ENCODE results near the gene DCHS2. TPM values are rescaled to one million over a fixed set of nuclear protein-coding genes. Genes with fewer than 3 reads are reported as not detected.
"Not testable (repeated sequence)": the region's sequence is repeated elsewhere in the genome, so short reads cannot be mapped to it uniquely, and the experiment has no call there.

The DCHS2 gene
- total RNA-seq, 2 experiments from 2014 or later, result not detected

DNA sequence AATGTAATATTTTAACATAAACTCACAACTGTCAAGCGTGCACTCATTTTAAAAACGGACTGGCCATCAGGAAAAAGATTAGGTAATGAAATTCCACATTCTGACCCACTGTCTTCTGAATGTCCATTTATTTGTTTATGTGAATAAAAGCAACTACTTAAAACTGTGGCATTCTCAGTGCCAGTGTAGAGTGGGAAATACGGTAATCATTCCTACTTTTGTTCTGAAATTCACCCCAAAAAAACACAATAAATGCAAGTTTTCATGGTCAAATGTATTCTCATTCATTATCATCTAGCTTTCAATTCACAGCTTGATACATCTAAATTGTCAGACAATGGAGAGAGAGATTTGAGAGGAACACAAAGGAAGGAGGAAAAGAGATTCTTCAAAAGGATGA is 260.9 kb downstream of the DCHS2 start:
- DNase-seq, result no peak
- Mint-ChIP-seq H3K4me1 (no peaks in the 10 kb centered on the region), H3K27me3 (peaks cover 9% of the 10 kb centered on the region), H3K27ac (no peak overlapping the region), H3K9me3 (no peaks in the 10 kb centered on the region), H3K4me3 (no peak overlapping the region), H3K36me3 (ENCODE audit: low read depth) (no peaks in the 10 kb centered on the region)
- ChIA-PET CTCF (no interaction called here), POLR2A (no interaction called here)

DNA sequence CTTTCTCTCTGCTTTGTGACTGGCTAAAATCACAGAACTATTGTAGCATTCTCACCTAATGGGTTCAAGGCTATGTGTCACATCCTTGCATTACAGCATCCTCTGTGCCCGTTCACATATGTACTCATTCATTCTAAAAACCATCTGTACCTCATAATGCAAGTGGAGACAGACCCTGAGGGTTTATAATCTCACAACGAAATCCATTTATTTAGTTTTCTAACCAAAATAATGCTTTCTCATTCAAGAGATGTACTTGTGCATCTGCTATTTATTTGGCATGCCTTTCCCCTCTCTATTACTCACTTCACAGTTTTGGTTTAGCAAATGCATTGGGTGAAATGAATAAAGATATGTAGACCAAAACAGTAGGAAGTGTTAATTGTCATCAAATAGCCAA is 261.5 kb downstream of the DCHS2 start:
- H3K4me3 Mint-ChIP-seq, result no peak overlapping the region
- ChIA-PET CTCF (no interaction called here), POLR2A (no interaction called here)
- H3K9me3 Mint-ChIP-seq, result no peaks in the 10 kb centered on the region
- no peak for DNase-seq
- no peaks in the 10 kb centered on the region for H3K4me1 Mint-ChIP-seq
- no peak overlapping the region for H3K27ac Mint-ChIP-seq
- H3K27me3 Mint-ChIP-seq, result peaks cover 9% of the 10 kb centered on the region
- no peaks in the 10 kb centered on the region for H3K36me3 Mint-ChIP-seq (ENCODE audit: low read depth)

DNA sequence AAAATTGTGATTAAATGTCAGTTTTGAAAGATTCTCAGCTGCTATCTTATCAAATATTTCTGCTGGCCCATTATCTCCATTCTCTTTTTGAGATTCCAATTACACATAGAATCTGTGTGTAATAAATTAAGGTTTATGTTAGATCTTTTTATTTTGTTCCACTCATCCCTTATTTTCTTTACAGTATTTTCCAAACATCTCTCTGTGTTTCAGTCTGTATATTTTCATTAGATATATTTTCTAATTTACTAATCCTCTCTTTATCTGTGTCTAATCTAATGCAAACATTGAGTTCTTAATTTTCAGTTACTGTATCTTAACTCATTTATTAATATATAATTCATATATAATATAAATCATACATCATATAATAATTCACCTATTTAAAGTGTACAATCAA is 268.7 kb downstream of the DCHS2 start:
- POLR2A ChIA-PET, result no interaction called here
- Mint-ChIP-seq H3K27ac (no peak overlapping the region), H3K36me3 (ENCODE audit: low read depth) (no peaks in the 10 kb centered on the region), H3K4me1 (no peaks in the 10 kb centered on the region), H3K9me3 (peaks cover 18% of the 10 kb centered on the region), H3K27me3 (peaks cover 3% of the 10 kb centered on the region), H3K4me3 (no peak overlapping the region)
- DNase-seq, result no peak
- CTCF ChIA-PET, result no interaction called here

DNA sequence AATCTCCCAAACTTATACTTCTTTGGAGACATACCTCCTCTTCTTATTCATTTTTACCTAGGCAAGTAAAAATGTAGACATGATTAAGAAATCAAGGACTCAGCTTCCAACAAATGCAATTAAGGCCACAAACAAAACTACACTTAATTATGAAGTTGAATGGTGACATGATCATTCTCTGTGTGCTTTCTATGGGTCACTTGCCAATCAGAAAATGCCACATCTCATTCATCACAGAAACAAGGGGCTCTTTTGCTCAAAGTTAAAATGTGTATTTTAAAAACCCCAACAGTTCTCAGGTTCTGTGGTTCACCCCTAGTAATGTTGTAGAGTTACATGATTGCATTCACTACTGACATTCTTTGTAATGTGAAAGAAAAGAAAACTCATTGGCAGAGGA is 273.5 kb downstream of the DCHS2 start:
- no peak for DNase-seq
- H3K9me3 Mint-ChIP-seq, result peaks cover 8% of the 10 kb centered on the region
- H3K4me1 Mint-ChIP-seq, result no peaks in the 10 kb centered on the region
- ChIA-PET POLR2A (no interaction called here), CTCF (no interaction called here)
- H3K4me3 Mint-ChIP-seq, result no peak overlapping the region
- no peaks in the 10 kb centered on the region for H3K36me3 Mint-ChIP-seq (ENCODE audit: low read depth)
- no peak overlapping the region for H3K27ac Mint-ChIP-seq
- H3K27me3 Mint-ChIP-seq, result peaks cover 2% of the 10 kb centered on the region

DNA sequence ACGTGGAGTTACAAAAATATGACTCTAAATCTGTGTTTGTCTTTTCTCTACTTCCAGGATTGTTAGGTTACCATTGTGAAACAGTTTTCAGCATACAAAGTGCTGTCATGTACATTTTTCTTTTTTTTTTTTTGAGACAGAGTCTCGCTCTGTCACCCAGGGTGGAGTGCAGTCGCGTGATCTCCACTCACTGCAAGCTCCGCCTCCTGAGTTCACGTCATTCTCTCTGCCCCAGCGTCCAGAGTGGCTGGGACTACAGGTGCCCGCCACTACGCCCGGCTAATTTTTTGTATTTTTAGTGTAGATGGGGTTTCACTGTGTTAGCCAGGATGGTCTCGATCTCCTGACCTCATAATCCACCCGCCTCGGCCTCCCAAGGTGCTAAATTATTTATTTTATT is 274.2 kb downstream of the DCHS2 start:
- H3K27me3 Mint-ChIP-seq, CTCF ChIA-PET: not testable (repeated sequence)

DNA sequence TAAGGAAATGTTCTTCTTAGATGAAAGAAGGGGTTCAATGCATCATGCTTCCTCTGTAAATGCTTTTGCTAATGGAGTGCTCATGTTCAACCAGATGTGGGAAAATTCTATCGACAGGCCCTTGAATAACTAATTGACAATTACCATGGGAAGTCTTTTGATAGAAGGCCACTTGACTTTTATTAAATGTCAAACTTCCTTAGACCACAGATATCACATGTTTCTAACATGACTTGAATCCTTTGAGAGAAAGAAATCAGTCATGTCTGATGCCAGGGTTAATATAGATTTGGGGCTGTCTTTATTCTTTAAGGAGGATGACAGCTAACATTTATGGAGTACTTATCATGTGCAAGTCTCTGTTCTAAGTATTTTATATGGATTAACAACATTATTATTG is 280.1 kb downstream of the DCHS2 start:
- peaks cover 5% of the 10 kb centered on the region for H3K27me3 Mint-ChIP-seq

More for the DNA sequence above, 274.2 kb downstream of the DCHS2 start:
- H3K9me3 Mint-ChIP-seq; H3K4me1 Mint-ChIP-seq; DNase-seq; H3K4me3 Mint-ChIP-seq; H3K36me3 Mint-ChIP-seq (ENCODE audit: low read depth); POLR2A ChIA-PET; H3K27ac Mint-ChIP-seq: not testable (repeated sequence)

DNA sequence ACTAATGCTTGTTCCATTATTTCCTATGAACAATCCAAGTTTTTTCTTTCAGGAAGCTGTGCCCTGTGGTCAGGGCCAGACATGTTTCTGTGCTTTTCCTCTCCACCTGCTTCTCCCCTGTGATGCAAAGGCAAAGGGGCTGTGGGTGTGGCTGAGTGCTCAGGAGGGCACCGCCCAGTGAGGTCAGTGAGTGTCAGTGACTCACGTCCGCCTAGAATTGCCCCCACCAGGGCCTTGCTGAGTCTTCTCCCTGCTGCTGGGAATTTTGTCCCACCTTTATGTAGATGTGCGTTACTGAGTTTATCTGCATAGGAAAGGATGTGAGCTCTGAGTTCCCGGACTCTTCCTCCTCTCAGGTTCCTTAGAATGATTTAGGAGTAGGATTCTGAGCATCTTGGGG is 283.2 kb downstream of the DCHS2 start:
- Mint-ChIP-seq H3K4me1 (no peaks in the 10 kb centered on the region), H3K27me3 (peaks cover 5% of the 10 kb centered on the region), H3K36me3 (ENCODE audit: low read depth) (no peaks in the 10 kb centered on the region), H3K9me3 (no peaks in the 10 kb centered on the region), H3K4me3 (no peak overlapping the region), H3K27ac (peak overlapping the region; percentile 9)
- POLR2A ChIA-PET, result no interaction called here
- CTCF ChIA-PET, result no interaction called here
- no peak for DNase-seq

More for the DNA sequence above, 280.1 kb downstream of the DCHS2 start:
- DNase-seq, result no peak
- no peaks in the 10 kb centered on the region for H3K36me3 Mint-ChIP-seq (ENCODE audit: low read depth)
- ChIA-PET POLR2A (no interaction called here), CTCF (no interaction called here)
- H3K27ac Mint-ChIP-seq, result no peak overlapping the region
- H3K9me3 Mint-ChIP-seq, result no peaks in the 10 kb centered on the region
- no peaks in the 10 kb centered on the region for H3K4me1 Mint-ChIP-seq
- no peak overlapping the region for H3K4me3 Mint-ChIP-seq

DNA sequence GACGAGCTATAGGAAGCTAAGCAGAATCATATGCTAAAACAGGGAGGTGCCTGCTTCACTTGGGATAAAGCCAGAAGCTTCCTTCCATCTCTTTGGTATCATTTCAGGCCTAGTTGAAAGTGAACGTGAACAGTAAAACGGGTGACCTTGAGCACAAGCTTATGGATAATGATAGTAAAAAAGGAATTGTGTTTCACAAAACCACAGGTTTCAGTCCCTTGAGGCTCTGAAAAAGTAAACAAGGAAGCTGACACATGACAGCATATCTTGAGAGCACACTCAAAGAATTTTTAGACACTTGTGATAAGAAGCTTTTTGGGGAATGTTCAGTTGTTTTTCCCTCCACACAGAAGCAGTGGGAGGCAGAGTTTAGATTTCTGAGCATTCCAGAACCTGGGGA is 286.1 kb downstream of the DCHS2 start:
- no peak for DNase-seq
- Mint-ChIP-seq H3K4me3 (no peak overlapping the region), H3K4me1 (no peaks in the 10 kb centered on the region), H3K9me3 (no peaks in the 10 kb centered on the region), H3K36me3 (ENCODE audit: low read depth) (no peaks in the 10 kb centered on the region), H3K27ac (no peak overlapping the region), H3K27me3 (peaks cover 7% of the 10 kb centered on the region)
- ChIA-PET CTCF (no interaction called here), POLR2A (no interaction called here)

DNA sequence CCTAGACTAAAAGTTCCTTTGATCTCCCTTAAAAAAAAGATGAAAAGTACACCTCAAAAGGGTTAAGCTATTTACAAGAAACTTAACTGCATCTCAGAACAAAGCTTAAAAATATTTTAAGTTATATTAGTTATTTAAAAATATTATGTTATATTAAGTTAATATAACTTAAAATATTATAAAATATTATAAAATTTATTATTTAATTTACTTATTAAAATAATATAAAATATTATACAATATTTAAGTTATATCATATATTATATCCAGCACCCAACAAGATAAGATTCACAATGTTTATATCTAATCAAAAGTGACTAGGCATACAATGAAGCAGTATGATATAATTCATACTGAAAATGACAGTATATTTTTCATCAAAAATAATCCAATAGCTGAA is 296.9 kb downstream of the DCHS2 start:
- ChIA-PET CTCF (no interaction called here), POLR2A (no interaction called here)
- H3K4me3 Mint-ChIP-seq, result no peak overlapping the region
- no peak overlapping the region for H3K27ac Mint-ChIP-seq
- no peaks in the 10 kb centered on the region for H3K9me3 Mint-ChIP-seq
- H3K4me1 Mint-ChIP-seq, result no peaks in the 10 kb centered on the region
- DNase-seq, result no peak
- H3K27me3 Mint-ChIP-seq, result peaks cover 4% of the 10 kb centered on the region
- no peaks in the 10 kb centered on the region for H3K36me3 Mint-ChIP-seq (ENCODE audit: low read depth)

DNA sequence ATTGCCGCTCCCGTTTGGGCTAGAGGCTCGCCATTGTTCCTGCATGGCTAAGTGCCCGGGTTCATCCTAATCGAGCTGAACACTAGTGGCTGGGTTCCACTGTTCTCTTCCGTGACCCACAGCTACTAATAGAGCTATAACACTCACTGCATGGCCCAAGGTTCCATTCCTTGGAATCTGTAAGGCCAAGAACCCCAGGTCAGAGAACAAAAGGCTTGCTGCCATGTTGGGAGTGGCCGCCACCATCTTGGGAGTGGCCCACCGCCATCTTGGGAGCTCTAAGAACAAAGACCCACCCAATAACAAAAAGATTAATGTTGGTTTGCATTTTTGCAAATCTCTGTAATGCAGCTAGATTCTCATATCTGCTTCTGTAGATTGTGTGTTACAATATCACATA is 299.0 kb downstream of the DCHS2 start:
- Mint-ChIP-seq H3K9me3 (no peaks in the 10 kb centered on the region), H3K36me3 (ENCODE audit: low read depth) (no peaks in the 10 kb centered on the region), H3K4me3 (no peak overlapping the region), H3K27ac (no peak overlapping the region), H3K4me1 (no peaks in the 10 kb centered on the region), H3K27me3 (peaks cover 4% of the 10 kb centered on the region)
- POLR2A ChIA-PET, result no interaction called here
- CTCF ChIA-PET, result no interaction called here
- no peak for DNase-seq

DNA sequence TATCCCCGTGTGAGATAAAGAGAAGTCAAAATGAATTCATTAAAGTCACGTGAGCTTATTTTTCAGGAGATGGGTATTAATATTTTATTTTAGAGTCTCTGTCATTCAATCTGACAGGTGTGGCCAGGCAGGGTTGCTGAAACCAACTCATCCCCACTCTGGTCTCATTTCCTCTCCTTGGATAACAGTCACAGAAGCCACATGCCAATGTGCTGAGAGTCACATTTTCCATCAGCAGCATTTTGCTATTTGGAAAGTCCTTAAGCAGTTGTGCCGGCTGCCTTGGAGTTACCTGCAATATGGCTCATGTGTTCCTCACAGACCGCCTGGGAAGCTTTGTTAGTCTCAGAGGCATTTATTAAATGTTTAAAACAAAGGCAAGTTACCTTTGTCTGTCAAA is 302.3 kb downstream of the DCHS2 start:
- Mint-ChIP-seq H3K27ac (no peak overlapping the region), H3K27me3 (no peaks in the 10 kb centered on the region), H3K4me1 (no peaks in the 10 kb centered on the region), H3K4me3 (no peak overlapping the region), H3K9me3 (no peaks in the 10 kb centered on the region), H3K36me3 (ENCODE audit: low read depth) (no peaks in the 10 kb centered on the region)
- DNase-seq, result no peak
- CTCF ChIA-PET, result no interaction called here
- POLR2A ChIA-PET, result no interaction called here

DNA sequence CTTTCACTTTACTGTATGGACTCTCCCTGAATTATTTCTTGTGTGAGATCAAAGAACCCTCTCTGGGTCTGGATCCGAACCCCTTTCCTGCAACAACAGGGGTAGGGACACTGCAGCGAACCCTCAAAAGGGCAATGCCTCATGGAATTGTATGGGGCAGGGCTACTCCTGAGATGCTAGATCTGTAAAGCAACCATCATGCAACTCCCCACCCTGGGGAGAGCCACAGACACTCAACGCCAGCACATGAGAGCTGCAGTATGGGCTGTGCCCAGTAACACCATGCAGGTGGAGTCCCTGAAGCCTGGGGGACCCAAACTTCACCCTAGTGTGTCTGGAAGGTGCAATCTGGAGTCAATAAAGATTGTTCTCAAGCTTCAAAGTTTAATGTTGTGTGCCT is 304.7 kb downstream of the DCHS2 start:
- ChIA-PET CTCF (no interaction called here), POLR2A (no interaction called here)
- H3K27ac Mint-ChIP-seq, result no peak overlapping the region
- H3K9me3 Mint-ChIP-seq, result no peaks in the 10 kb centered on the region
- no peaks in the 10 kb centered on the region for H3K36me3 Mint-ChIP-seq (ENCODE audit: low read depth)
- H3K4me3 Mint-ChIP-seq, result no peak overlapping the region
- no peak for DNase-seq
- no peaks in the 10 kb centered on the region for H3K4me1 Mint-ChIP-seq
- no peaks in the 10 kb centered on the region for H3K27me3 Mint-ChIP-seq

DNA sequence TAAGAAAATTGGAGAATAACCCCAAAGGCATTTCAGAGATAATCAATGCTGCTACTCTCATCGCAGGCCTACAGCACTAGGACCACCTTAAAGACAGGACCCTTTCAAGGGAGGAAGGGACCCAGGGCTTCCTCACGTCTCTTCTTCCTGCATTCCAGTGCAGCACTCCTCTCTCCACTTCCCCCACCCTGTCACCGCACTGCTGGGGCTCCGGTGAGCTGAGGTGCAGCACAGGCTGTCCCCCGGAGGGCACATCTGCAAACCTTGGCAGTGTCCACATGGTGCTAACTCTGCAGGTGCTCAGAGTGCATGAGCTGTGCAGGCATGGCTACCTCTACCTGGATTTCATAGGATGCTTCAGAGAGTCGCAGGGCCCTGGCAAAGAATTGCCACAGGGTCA is 305.6 kb downstream of the DCHS2 start:
- Mint-ChIP-seq H3K27ac (no peak overlapping the region), H3K27me3 (no peaks in the 10 kb centered on the region), H3K36me3 (ENCODE audit: low read depth) (no peaks in the 10 kb centered on the region), H3K4me1 (no peaks in the 10 kb centered on the region), H3K4me3 (no peak overlapping the region), H3K9me3 (no peaks in the 10 kb centered on the region)
- CTCF ChIA-PET, result no interaction called here
- POLR2A ChIA-PET, result no interaction called here
- DNase-seq, result no peak

DNA sequence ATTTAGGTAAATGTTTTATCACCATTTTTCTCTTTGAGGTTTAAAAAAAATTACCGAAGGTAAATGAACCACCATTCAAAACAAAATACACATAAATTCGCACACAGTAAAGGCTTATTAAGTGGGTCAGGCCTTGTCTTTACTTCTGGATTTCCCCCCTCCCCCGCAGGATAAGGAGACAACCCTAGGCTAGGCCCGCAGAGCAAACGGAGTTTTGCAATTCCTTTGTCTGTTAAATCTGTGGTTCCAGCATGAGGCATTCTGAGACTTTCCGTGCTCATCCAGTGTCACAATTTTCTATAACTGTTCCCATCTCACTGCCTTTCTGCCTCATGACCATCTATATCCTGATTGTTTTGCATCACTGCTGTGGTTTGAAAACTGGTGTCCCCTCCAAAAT is 307.4 kb downstream of the DCHS2 start:
- POLR2A ChIA-PET, result no interaction called here
- Mint-ChIP-seq H3K4me3 (no peak overlapping the region), H3K9me3 (no peaks in the 10 kb centered on the region), H3K27ac (no peak overlapping the region), H3K4me1 (no peaks in the 10 kb centered on the region), H3K36me3 (ENCODE audit: low read depth) (no peaks in the 10 kb centered on the region), H3K27me3 (no peaks in the 10 kb centered on the region)
- CTCF ChIA-PET, result no interaction called here
- DNase-seq, result no peak

DNA sequence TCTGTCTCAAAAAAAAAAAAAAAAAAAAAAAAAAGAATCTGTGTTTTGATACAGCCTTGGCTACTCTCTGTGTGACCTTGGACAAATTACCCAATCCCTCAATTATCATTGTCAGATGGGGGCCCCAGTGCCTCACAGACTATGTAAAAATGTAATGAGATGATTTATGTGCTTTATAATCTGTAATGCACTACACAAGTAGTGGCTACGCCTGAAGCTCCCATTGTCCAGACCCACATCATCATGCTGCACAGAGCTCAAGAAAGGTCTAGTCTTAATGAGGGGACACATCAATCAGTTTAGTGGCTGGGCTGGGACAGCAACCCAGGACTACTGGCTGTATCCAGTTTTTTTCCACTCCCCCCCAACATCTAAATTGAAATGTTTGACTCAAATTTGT is 308.3 kb downstream of the DCHS2 start:
- POLR2A ChIA-PET, result no interaction called here
- Mint-ChIP-seq H3K27me3 (no peaks in the 10 kb centered on the region), H3K36me3 (ENCODE audit: low read depth) (no peaks in the 10 kb centered on the region), H3K4me1 (no peaks in the 10 kb centered on the region), H3K4me3 (no peak overlapping the region), H3K9me3 (no peaks in the 10 kb centered on the region), H3K27ac (no peak overlapping the region)
- CTCF ChIA-PET, result no interaction called here
- no peak for DNase-seq

All from activated CD4-positive, alpha-beta T cell treated with anti-CD3 and anti-CD28 coated beads, Interleukin-2, amount 10 ng/mL, durations not matched to agents 7 days and 5 days (primary cell).